Colonic mucosa (tissue), 4 donors: ENCODE results near the gene C6orf62. TPM values are rescaled to one million over a fixed set of nuclear protein-coding genes. Genes with fewer than 3 reads are reported as not detected.
"Not testable (repeated sequence)": the region's sequence is repeated elsewhere in the genome, so short reads cannot be mapped to it uniquely, and the experiment has no call there.

Experiments
- DNase-seq: peaks from one replicate; pipeline ENCODE4 v3.0.0-alpha.2; 2020
- H3K27ac ChIP-seq: fragments of 200-600 bp; one replicate; pipeline ENCODE4 v1.8.0; 2021
- H3K27me3 ChIP-seq: fragments of 200-600 bp; one replicate; pipeline ENCODE4 v1.8.0; 2021
- H3K36me3 ChIP-seq: fragments of 200-600 bp; one replicate; pipeline ENCODE4 v1.8.0; 2021
- H3K4me1 ChIP-seq: fragments of 200-600 bp; one replicate; pipeline ENCODE4 v1.8.0; 2021; ENCODE audit warnings: mild to moderate bottlenecking
- H3K4me3 ChIP-seq: fragments of 200-600 bp; one replicate; pipeline ENCODE4 v1.8.0; 2021
- H3K9ac ChIP-seq, 2 donors: one replicate each; pipeline ENCODE4 v1.7.0; 2013; ENCODE audit warnings: control low read depth in 2 of 2, low read depth in 2 of 2, low read length in 2 of 2
- H3K9me3 ChIP-seq: fragments of 200-600 bp; one replicate; pipeline ENCODE4 v1.8.0; 2021
- CTCF ChIP-seq: fragments of 200-600 bp; IDR thresholded peaks from one replicate; pipeline ENCODE4 v1.8.0; 2022; ENCODE audit warnings: antibody characterized with exemption, mild to moderate bottlenecking
- intact Hi-C: fragments of 100-400 bp; cut with DNase I; formaldehyde crosslinking; loops from one replicate; pipeline ENCODE4 v1.14.1; 2022
- total RNA-seq, 2 donors: library from RNA; stranded (reverse); fragmentation: NEBNext Ultra II Directional in 1 of 2; extraction: Animal tissue kit (Norgen Biotek cat#: 25700) in 1 of 2; gene quantifications; one replicate each; pipeline ENCODE4 v1.2.1, GENCODE V29; 2021
- donor health status: healthy.
- donor health status: DM: no; HTN: no; CAD: no.
- donor health status: DM: no; HTN: no; CAD: no.

Gene C6orf62
- total RNA-seq, 2 donors from 2014 or later, result 70.5 to 85.3 TPM

- DNase-seq, result no peak
- H3K27ac ChIP-seq, result no peak overlapping the region
- no peaks in the 10 kb centered on the region for H3K4me1 ChIP-seq
- no peaks in the 10 kb centered on the region for H3K27me3 ChIP-seq
- no peak overlapping the region for H3K4me3 ChIP-seq
- TF ChIP-seq CTCF, result no peak
- no peaks in the 10 kb centered on the region for H3K9me3 ChIP-seq
- H3K9ac ChIP-seq, result no peak overlapping the region
- intact Hi-C loops, result loop anchor here (10.0 kb wide), 1 partner anchor 255 kb away; no protein-coding TSS in a partner anchor
- H3K36me3 ChIP-seq, result no peaks in the 10 kb centered on the region
Observed at GRCh38 chr6:24689964-24690363, 29.0 kb downstream of the C6orf62 start.

- no peaks in the 10 kb centered on the region for H3K4me1 ChIP-seq
Observed at GRCh38 chr6:24686946-24687345, 32.0 kb downstream of the C6orf62 start.

GRCh38 chr6:24686408-24686807 is 32.5 kb downstream of the C6orf62 start:
- intact Hi-C loops, result no loop called here
- no peak overlapping the region for H3K9ac ChIP-seq
- H3K27me3 ChIP-seq, result no peaks in the 10 kb centered on the region
- no peaks in the 10 kb centered on the region for H3K9me3 ChIP-seq
- no peaks in the 10 kb centered on the region for H3K36me3 ChIP-seq
- TF ChIP-seq CTCF, result no peak
- no peak overlapping the region for H3K27ac ChIP-seq
- no peak overlapping the region for H3K4me3 ChIP-seq
- no peak for DNase-seq
- no peaks in the 10 kb centered on the region for H3K4me1 ChIP-seq

More at GRCh38 chr6:24686946-24687345, 32.0 kb downstream of the C6orf62 start:
- Histone ChIP-seq H3K9ac (no peak overlapping the region), H3K27ac (no peak overlapping the region), H3K9me3 (no peaks in the 10 kb centered on the region), H3K4me3 (no peak overlapping the region), H3K27me3 (no peaks in the 10 kb centered on the region), H3K36me3 (no peaks in the 10 kb centered on the region)
- TF ChIP-seq CTCF, result no peak
- DNase-seq, result no peak
- intact Hi-C loops, result no loop called here

GRCh38 chr6:24683297-24684296 is 35.4 kb downstream of the C6orf62 start:
- H3K4me1 ChIP-seq, result no peaks in the 10 kb centered on the region
- H3K4me3 ChIP-seq, result no peak overlapping the region
- H3K9ac ChIP-seq, result no peak overlapping the region
- no peaks in the 10 kb centered on the region for H3K9me3 ChIP-seq
- H3K36me3 ChIP-seq, result no peaks in the 10 kb centered on the region
- no peaks in the 10 kb centered on the region for H3K27me3 ChIP-seq
- no peak for TF ChIP-seq CTCF
- no peak overlapping the region for H3K27ac ChIP-seq
- no peak for DNase-seq
- intact Hi-C loops, result no loop called here

- Histone ChIP-seq H3K36me3 (no peaks in the 10 kb centered on the region), H3K27me3 (no peaks in the 10 kb centered on the region), H3K4me3 (no peak overlapping the region), H3K27ac (no peak overlapping the region), H3K9me3 (no peaks in the 10 kb centered on the region), H3K4me1 (no peaks in the 10 kb centered on the region), H3K9ac (no peak overlapping the region)
- no peak for TF ChIP-seq CTCF
- intact Hi-C loops, result no loop called here
- DNase-seq, result no peak
Observed at GRCh38 chr6:24680582-24680981, 38.4 kb downstream of the C6orf62 start.

GRCh38 chr6:24678792-24679352 is 40.1 kb downstream of the C6orf62 start:
- H3K9ac ChIP-seq, H3K4me1 ChIP-seq, H3K4me3 ChIP-seq, H3K9me3 ChIP-seq, intact Hi-C loops, H3K27ac ChIP-seq, H3K27me3 ChIP-seq, DNase-seq, H3K36me3 ChIP-seq: not testable (repeated sequence)
